Activated T-cell treated with anti-CD3 and anti-CD28 coated beads, Interleukin-2, amount 50 U/mL, for 24 hours (primary cell): ENCODE results near the gene PTGIS.

Source experiments
- DNase-seq: peaks from one replicate; pipeline ENCODE4 v3.0.0-alpha.2; 2020
- H3K27ac Mint-ChIP-seq: 2 replicates; pipeline ENCODE4 v1.8.0; 2020; ENCODE audit warnings: mild to moderate bottlenecking, mixed read lengths
- H3K27me3 Mint-ChIP-seq: 2 replicates; pipeline ENCODE4 v1.8.0; 2020; ENCODE audit warnings: mixed read lengths
- H3K36me3 Mint-ChIP-seq: 2 replicates; pipeline ENCODE4 v1.8.0; 2020; ENCODE audit warnings: low read depth, mixed read lengths
- H3K4me1 Mint-ChIP-seq: 2 replicates; pipeline ENCODE4 v1.8.0; 2020; ENCODE audit warnings: low read depth, mixed read lengths
- H3K4me3 Mint-ChIP-seq: 2 replicates; pipeline ENCODE4 v1.8.0; 2020; ENCODE audit warnings: mild to moderate bottlenecking, moderate library complexity, mixed read lengths
- H3K9me3 Mint-ChIP-seq: 2 replicates; pipeline ENCODE4 v1.8.0; 2020; ENCODE audit warnings: mixed read lengths

Gene PTGIS

DNA sequence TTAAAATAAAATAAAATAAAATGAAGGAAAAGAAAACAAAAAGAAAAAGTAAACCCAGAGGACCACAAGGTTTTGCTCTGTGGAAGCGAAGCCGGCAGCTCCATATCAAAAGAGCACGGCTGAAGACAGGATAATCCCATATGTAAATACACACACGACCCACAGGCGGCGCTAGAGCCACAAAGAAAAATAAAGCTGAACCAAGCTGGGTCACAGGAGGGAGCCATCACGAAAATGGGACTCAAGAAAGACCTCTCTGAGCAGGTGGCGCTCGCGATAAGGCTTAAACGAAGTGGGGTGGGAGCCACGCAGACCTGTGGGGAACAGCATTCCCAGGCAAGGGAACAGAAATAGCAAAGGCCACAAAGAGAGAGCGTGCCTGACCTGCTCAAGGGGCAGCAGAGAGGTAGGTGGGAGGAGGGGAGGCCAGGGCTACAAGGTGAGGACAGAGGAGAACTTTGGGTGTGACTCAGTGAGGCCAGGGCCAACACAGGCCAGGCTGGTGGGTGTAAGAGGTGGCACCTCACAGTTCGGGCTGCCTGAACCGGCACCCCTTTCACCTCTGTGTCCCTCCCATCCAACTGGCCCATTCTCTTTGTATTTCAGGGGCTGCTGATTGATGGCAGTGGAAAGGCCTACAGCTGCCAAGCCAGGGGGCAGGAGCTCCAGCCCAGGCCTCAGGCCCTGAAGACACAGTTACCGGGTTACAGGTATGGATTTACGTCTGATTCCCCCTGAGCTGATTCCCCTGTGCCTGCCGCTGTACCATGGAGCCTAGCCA is 26.0 kb downstream of the PTGIS start:
- Mint-ChIP-seq H3K9me3 (peaks cover 8% of the 10 kb centered on the region), H3K27me3 (peaks cover 27% of the 10 kb centered on the region), H3K27ac (peak overlapping the region; percentile 90), H3K4me1 (peaks cover 22% of the 10 kb centered on the region), H3K4me3 (peak overlapping the region; percentile 38), H3K36me3 (peaks cover 7% of the 10 kb centered on the region)
- DNase-seq = peak; percentile 77

DNA sequence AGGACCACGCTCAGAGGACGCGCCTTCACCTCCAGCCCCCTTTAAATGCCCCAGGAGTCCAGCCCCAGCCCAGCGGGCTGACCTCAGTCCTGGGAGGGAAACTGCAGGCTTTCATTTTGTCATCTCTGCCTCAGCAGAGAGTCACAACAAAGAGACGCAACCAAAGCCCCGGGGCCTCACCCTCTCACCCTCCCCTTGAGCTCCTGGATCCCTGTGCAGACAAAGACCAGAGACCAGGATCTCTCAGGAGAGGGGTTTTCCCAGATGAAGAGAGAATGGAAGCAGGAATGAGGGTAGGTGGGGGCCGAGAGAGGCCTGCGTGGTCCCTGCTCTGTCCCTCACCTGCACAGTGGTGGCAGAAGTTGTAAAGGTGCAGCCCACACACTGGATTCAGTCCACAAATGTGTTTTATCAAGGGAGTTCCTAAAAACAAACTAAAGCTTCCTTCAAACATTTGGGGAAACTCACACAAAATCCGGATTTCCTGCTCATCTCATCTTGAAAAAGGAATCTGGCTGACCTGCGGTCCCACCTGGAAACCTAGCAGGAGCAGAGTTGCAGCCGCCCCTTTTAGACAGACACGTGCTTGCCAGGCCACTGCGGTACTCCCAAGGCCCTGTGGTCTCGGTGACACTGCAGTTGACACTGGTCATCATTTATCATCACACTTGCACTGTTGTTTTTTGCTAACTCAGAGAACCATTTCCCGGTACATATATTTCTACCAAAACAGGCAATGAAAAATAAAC is 27.1 kb downstream of the PTGIS start:
- Mint-ChIP-seq H3K36me3 (peaks cover 7% of the 10 kb centered on the region), H3K4me3 (no peak overlapping the region), H3K27ac (no peak overlapping the region), H3K4me1 (peaks cover 24% of the 10 kb centered on the region), H3K27me3 (peaks cover 32% of the 10 kb centered on the region), H3K9me3 (peaks cover 8% of the 10 kb centered on the region)
- DNase-seq = no peak

DNA sequence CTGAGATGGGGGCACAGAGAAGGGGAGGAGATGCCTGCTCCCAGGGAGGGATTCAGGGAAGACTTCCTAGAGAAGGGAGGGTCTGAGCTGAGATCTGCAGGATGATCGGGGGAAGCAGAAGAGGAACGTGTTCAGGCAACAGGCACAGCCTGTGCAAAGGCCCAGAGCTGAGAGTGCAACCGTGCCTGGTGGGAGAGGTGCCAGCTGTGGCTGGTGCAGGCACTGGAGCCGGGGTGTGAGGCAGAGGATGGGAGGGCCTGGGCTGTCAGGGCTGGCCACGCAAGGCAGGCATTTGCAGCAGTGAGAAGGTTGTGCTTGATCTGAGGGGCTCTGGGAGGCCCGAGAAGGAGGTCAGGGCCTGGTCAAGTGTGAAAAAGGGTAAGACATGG is 27.7 kb downstream of the PTGIS start:
- Mint-ChIP-seq H3K9me3 (peaks cover 2% of the 10 kb centered on the region), H3K4me3 (no peak overlapping the region), H3K27ac (no peak overlapping the region), H3K27me3 (peaks cover 29% of the 10 kb centered on the region), H3K4me1 (peaks cover 31% of the 10 kb centered on the region), H3K36me3 (peaks cover 3% of the 10 kb centered on the region)
- no peak for DNase-seq

- no peaks in the 10 kb centered on the region for H3K9me3 Mint-ChIP-seq
- DNase-seq = no peak
- peaks cover 1% of the 10 kb centered on the region for H3K36me3 Mint-ChIP-seq
- H3K27me3 Mint-ChIP-seq = peaks cover 27% of the 10 kb centered on the region
- H3K4me1 Mint-ChIP-seq = peaks cover 36% of the 10 kb centered on the region
- H3K27ac Mint-ChIP-seq = no peak overlapping the region
- H3K4me3 Mint-ChIP-seq = no peak overlapping the region
Observed at GRCh38 chr20:49539481-49540231, 28.3 kb downstream of the PTGIS start.

GRCh38 chr20:49538950-49539349 is 29.0 kb downstream of the PTGIS start:
- Mint-ChIP-seq H3K36me3 (peaks cover 1% of the 10 kb centered on the region), H3K4me3 (no peak overlapping the region), H3K4me1 (peaks cover 43% of the 10 kb centered on the region), H3K27ac (no peak overlapping the region), H3K9me3 (no peaks in the 10 kb centered on the region), H3K27me3 (peaks cover 27% of the 10 kb centered on the region)
- no peak for DNase-seq

DNA sequence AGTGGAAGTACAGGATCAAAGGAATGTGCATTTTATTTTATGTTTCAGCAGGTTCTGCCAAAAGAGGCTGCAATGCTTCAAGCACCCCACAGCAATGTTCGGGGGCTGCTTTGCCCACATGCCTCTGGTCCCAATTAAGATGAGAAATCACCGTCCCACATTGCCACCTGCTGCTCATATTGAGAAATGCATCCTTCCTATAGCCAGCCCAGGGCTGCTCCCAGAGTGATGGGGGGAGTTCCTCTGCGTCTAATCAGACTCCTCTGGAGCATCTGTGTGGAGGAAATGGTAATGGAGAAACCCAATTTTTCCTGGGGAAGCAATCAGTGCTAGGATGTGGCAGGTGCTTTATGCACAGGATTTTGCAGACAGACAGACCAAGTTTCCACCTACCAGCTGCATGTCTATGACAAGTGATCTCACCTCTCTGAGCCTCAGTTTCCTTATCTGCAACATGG is 33.7 kb downstream of the PTGIS start:
- Mint-ChIP-seq H3K9me3 (no peaks in the 10 kb centered on the region), H3K4me3 (peak overlapping the region; percentile 17), H3K27ac (peak overlapping the region; percentile 91), H3K4me1 (peaks cover 26% of the 10 kb centered on the region), H3K27me3 (peaks cover 31% of the 10 kb centered on the region), H3K36me3 (peaks cover 1% of the 10 kb centered on the region)
- DNase-seq = peak; percentile 68

- Mint-ChIP-seq H3K4me1 (peaks cover 26% of the 10 kb centered on the region), H3K4me3 (no peak overlapping the region), H3K9me3 (no peaks in the 10 kb centered on the region), H3K27me3 (peaks cover 30% of the 10 kb centered on the region), H3K36me3 (no peaks in the 10 kb centered on the region), H3K27ac (no peak overlapping the region)
- no peak for DNase-seq
Observed at GRCh38 chr20:49532285-49532946, 35.5 kb downstream of the PTGIS start.

DNA sequence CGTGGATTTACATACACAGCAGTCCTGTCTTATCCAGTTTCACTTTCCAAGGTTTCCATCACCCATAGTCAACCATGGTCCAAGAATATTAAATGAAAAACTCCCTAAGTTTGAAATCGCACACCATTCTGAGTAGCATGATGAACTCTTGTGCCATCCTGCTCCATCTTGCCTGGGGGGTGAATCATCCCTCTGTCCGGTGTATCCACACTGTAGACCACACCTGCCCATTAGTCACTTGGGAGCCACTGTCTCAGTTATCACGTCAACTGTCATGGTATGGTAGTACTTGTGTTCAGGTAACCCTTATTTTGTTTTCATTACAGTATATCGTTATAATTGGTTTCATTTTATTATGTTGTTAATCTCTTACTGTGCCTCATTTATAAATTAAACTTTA is 38.5 kb downstream of the PTGIS start:
- H3K27me3 Mint-ChIP-seq = peaks cover 36% of the 10 kb centered on the region
- no peak for DNase-seq
- H3K4me1 Mint-ChIP-seq = peaks cover 10% of the 10 kb centered on the region
- no peaks in the 10 kb centered on the region for H3K9me3 Mint-ChIP-seq
- no peak overlapping the region for H3K4me3 Mint-ChIP-seq
- no peak overlapping the region for H3K27ac Mint-ChIP-seq
- H3K36me3 Mint-ChIP-seq = no peaks in the 10 kb centered on the region

DNA sequence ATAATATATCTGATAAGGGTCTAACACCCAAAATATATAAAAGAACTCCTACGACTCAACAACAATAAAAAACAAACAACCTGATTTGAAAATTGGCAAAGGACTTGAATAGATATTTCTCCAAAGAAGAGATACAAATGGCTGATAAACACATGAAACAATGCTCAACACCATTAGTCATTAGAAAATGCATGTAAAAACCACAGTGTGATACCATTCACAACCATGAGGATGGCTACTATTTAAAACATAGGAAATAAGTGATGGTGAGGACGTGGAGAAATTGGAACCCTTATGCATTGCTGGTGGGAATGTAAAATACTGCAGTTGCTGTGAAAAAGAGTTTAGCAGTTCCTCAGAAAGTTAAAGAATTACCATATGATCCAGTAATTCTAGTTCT is 41.4 kb downstream of the PTGIS start:
- DNase-seq = no peak
- Mint-ChIP-seq H3K27me3 (peaks cover 53% of the 10 kb centered on the region), H3K27ac (no peak overlapping the region), H3K36me3 (no peaks in the 10 kb centered on the region), H3K9me3 (no peaks in the 10 kb centered on the region), H3K4me3 (no peak overlapping the region), H3K4me1 (peaks cover 4% of the 10 kb centered on the region)

- peaks cover 4% of the 10 kb centered on the region for H3K4me1 Mint-ChIP-seq
- H3K27ac Mint-ChIP-seq = no peak overlapping the region
- no peaks in the 10 kb centered on the region for H3K36me3 Mint-ChIP-seq
- no peaks in the 10 kb centered on the region for H3K9me3 Mint-ChIP-seq
- no peak for DNase-seq
- H3K4me3 Mint-ChIP-seq = no peak overlapping the region
- H3K27me3 Mint-ChIP-seq = peaks cover 55% of the 10 kb centered on the region
Observed at GRCh38 chr20:49526056-49526455, 41.9 kb downstream of the PTGIS start.

DNA sequence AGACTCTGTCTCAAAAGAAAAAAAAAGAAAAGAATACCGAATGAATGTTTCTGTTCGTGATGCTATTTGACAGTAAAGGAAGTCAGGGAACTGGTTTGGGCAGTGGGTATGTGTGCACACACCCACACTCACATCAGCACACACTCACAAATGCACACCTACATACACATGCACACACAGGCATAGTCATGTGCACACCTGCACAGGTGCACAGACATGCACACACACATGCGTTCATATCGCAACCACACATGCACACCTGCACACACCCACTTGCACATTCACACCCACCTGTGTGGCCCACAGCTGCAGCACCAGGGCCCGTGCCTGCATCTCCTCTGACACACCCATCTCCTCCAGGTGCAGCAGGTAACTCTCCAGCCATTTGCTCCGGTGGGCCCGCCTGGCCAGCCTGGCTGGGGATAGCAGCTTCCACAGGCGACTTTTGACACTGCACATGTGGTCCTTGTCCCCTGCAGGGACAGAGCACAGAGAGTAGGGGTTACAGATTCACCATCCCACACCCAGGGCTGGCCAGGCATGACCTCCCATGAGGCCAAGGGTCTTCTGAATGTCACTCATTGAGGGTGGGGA is 44.1 kb downstream of the PTGIS start:
- Mint-ChIP-seq H3K27me3 (peaks cover 43% of the 10 kb centered on the region), H3K9me3 (no peaks in the 10 kb centered on the region), H3K4me3 (no peak overlapping the region), H3K27ac (no peak overlapping the region), H3K36me3 (no peaks in the 10 kb centered on the region), H3K4me1 (peaks cover 4% of the 10 kb centered on the region)
- DNase-seq = no peak

GRCh38 chr20:49521356-49521755 is 46.6 kb downstream of the PTGIS start:
- DNase-seq = no peak
- Mint-ChIP-seq H3K27me3 (peaks cover 43% of the 10 kb centered on the region), H3K27ac (no peak overlapping the region)

DNA sequence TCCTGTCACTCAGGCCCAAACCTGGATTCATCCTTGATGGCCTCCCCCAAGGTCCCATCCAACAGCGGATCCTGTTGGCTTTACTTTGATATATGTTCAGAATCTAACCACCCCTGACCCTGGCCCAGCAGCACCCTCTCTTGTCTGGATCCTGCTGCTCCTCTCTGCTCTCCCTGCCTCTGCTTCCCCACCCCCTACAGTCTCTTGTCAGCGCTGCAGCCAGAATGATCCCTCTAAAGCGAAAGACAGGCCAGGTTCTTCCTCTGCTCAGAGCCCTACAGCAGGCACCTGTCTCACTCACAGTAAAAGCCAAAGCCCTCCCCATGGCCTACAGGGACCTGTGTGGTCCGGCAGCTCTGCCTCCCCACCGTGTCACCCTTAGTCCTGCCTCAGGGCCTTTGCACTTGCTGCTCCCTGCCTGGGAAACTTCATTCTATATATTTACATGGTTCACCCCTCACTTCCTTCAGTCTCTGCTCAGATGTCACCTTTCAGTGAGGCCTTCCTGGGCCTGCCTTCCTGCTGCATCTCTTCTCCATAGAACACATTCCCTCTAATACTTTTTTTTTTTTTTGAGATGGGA is 48.1 kb downstream of the PTGIS start:
- no peak for DNase-seq

More at GRCh38 chr20:49521356-49521755, 46.6 kb downstream of the PTGIS start:
- Mint-ChIP-seq H3K9me3 (no peaks in the 10 kb centered on the region), H3K4me3 (no peak overlapping the region), H3K4me1 (no peaks in the 10 kb centered on the region), H3K36me3 (no peaks in the 10 kb centered on the region)

More for the DNA sequence above, 48.1 kb downstream of the PTGIS start:
- Mint-ChIP-seq H3K9me3 (no peaks in the 10 kb centered on the region), H3K4me3 (no peak overlapping the region), H3K27me3 (peaks cover 43% of the 10 kb centered on the region), H3K36me3 (no peaks in the 10 kb centered on the region), H3K4me1 (no peaks in the 10 kb centered on the region), H3K27ac (no peak overlapping the region)
